Testis (tissue), 3 donors: ENCODE measurements around the gene ZNF333. TPM values are rescaled to one million over a fixed set of nuclear protein-coding genes. Genes with fewer than 3 reads are reported as not detected.

Source experiments
- DNase-seq: peaks from one replicate; pipeline ENCODE4 v3.0.0-alpha.2; 2019
- H3K27ac ChIP-seq, 2 donors: fragments of 200-600 bp; sonication (generic); one replicate each; pipeline ENCODE4 v1.5.1; 2019
- H3K27me3 ChIP-seq: fragments of 200-600 bp; sonication (generic); one replicate; pipeline ENCODE4 v1.5.1; 2019
- H3K36me3 ChIP-seq: fragments of 200-600 bp; sonication (generic); one replicate; pipeline ENCODE4 v1.5.1; 2017; ENCODE audit warnings: low read depth; ENCODE audit errors: missing control alignments
- H3K4me1 ChIP-seq: fragments of 200-600 bp; sonication (generic); one replicate; pipeline ENCODE4 v1.5.1; 2019
- H3K4me3 ChIP-seq, 2 donors: fragments of 200-600 bp; sonication (generic); one replicate each; pipeline ENCODE4 v1.5.1; 2017 to 2019
- H3K9me3 ChIP-seq: fragments of 200-600 bp; sonication (generic); one replicate; pipeline ENCODE4 v1.5.1; 2017
- CTCF ChIP-seq, 3 experiments: fragments of 450-650 bp in 2 of 3; fragments of 200-600 bp in 1 of 3; sonication (generic) in 1 of 3; IDR thresholded peaks; one replicate each; pipeline ENCODE4 v1.5.1; 2016 to 2019; ENCODE audit warnings: antibody characterized with exemption in 3 of 3, mild to moderate bottlenecking in 2 of 3, moderate library complexity in 1 of 3
- POLR2A ChIP-seq: fragments of 450-650 bp; IDR thresholded peaks from one replicate; pipeline ENCODE4 v1.6.1; 2017; ENCODE audit warnings: antibody characterized with exemption, mild to moderate bottlenecking, moderate library complexity
- WGBS, 2 donors: methylation state at CpG; one replicate each; pipeline ENCODE4 v1.1.5; 2018; 5-methylcytosine and 5-hydroxymethylcytosine counted together
- intact Hi-C: fragments of 100-400 bp; cut with DNase I; formaldehyde crosslinking; loops from one replicate; pipeline ENCODE4 v1.15.1; 2023; ENCODE audit warnings: low total_unique reads
- polyA plus RNA-seq: library from polyadenylated mRNA; stranded (reverse); fragments of 350-450 nt; fragmentation: Illumina TruSeq; extraction: RNeasy Lipid Tissue Mini Kit (QIAGEN cat#74804); gene quantifications from one replicate; pipeline ENCODE4 v1.2.3, GENCODE V29; 2014; ENCODE audit warnings: low read depth, low replicate concordance; ENCODE audit not compliant: insufficient read depth
- total RNA-seq, 2 donors: library from RNA; depleted of rRNA; stranded (reverse); fragments of >200 nt; gene quantifications; one replicate each; pipeline ENCODE4 v1.2.3, GENCODE V29; 2016

ZNF333 gene
- total and polyA plus RNA-seq, 3 donors from 2014 or later: 24.2 to 48.7 (median 42.4) TPM

- TF ChIP-seq POLR2A: no peak
- TF ChIP-seq CTCF (IDR thresholded peaks at IDR 0.05): no peak
- no peak for DNase-seq
- no peaks in the 10 kb centered on the region for H3K9me3 ChIP-seq
- intact Hi-C loops: no loop called here
- no peaks in the 10 kb centered on the region for H3K36me3 ChIP-seq
- no peaks in the 10 kb centered on the region for H3K27me3 ChIP-seq
- WGBS, 2 donors: 92 to 97% methylated on average over 6 of the region's 6 CpGs
- H3K27ac ChIP-seq: no peak overlapping the region
- H3K4me1 ChIP-seq: no peaks in the 10 kb centered on the region
- no peak overlapping the region for H3K4me3 ChIP-seq
Observed at GRCh38 chr19:14703833-14704232, 14.0 kb downstream of the ZNF333 start.

GRCh38 chr19:14704450-14704849 is 14.6 kb downstream of the ZNF333 start:
- no peaks in the 10 kb centered on the region for H3K36me3 ChIP-seq
- 90 to 95% methylated on average over 6 of the region's 6 CpGs for WGBS, 2 donors
- DNase-seq: no peak
- no peaks in the 10 kb centered on the region for H3K4me1 ChIP-seq
- no peaks in the 10 kb centered on the region for H3K27me3 ChIP-seq
- no peak overlapping the region for H3K27ac ChIP-seq
- H3K9me3 ChIP-seq: no peaks in the 10 kb centered on the region
- H3K4me3 ChIP-seq: no peak overlapping the region
- intact Hi-C loops: no loop called here
- TF ChIP-seq POLR2A: no peak
- no peak for TF ChIP-seq CTCF (IDR thresholded peaks at IDR 0.05)

DNA sequence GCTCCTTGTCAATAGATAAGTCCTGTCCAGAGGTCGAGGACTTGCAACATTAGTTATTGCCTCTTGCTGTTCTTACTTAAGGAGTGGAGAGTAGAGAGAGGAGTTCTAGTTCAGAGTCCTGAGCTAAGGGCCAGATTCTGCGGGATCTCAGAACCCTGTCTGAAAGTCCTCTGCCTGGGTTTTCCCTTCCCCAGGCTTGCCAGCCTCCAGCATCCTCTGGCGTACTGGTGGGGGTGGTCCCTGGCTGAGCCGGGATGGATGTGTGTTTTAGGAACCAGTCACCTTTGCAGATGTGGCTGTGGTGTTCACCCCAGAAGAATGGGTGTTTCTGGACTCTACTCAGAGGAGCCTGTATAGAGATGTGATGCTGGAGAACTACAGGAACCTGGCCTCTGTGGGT is 26.0 kb downstream of the ZNF333 start:
- Histone ChIP-seq H3K9me3 (no peaks in the 10 kb centered on the region), H3K27me3 (no peaks in the 10 kb centered on the region), H3K27ac (no peak overlapping the region), H3K4me1 (no peaks in the 10 kb centered on the region), H3K36me3 (peaks cover 4% of the 10 kb centered on the region), H3K4me3 (no peak overlapping the region)
- no peak for TF ChIP-seq CTCF (IDR thresholded peaks at IDR 0.05)
- no peak for TF ChIP-seq POLR2A
- intact Hi-C loops: no loop called here
- WGBS, 2 donors: 86 to 90% methylated on average over 4 of the region's 4 CpGs
- no peak for DNase-seq

- TF ChIP-seq POLR2A (no peak), CTCF (IDR thresholded peaks at IDR 0.05) (no peak)
- intact Hi-C loops: no loop called here
- peaks cover 4% of the 10 kb centered on the region for H3K36me3 ChIP-seq
- H3K4me1 ChIP-seq: no peaks in the 10 kb centered on the region
- no peak for DNase-seq
- no peaks in the 10 kb centered on the region for H3K9me3 ChIP-seq
- 94 to 97% methylated on average over 18 of the region's 18 CpGs for WGBS, 2 donors
- no peaks in the 10 kb centered on the region for H3K27me3 ChIP-seq
- no peak overlapping the region for H3K4me3 ChIP-seq
- no peak overlapping the region for H3K27ac ChIP-seq
Observed at GRCh38 chr19:14718522-14719116, 28.8 kb downstream of the ZNF333 start.

GRCh38 chr19:14719162-14719561 is 29.3 kb downstream of the ZNF333 start:
- Histone ChIP-seq H3K4me1 (no peaks in the 10 kb centered on the region), H3K4me3 (no peak overlapping the region), H3K27ac (no peak overlapping the region), H3K27me3 (no peaks in the 10 kb centered on the region), H3K9me3 (no peaks in the 10 kb centered on the region), H3K36me3 (peaks cover 4% of the 10 kb centered on the region)
- intact Hi-C loops: no loop called here
- no peak for TF ChIP-seq POLR2A
- no peak for TF ChIP-seq CTCF (IDR thresholded peaks at IDR 0.05)
- WGBS, 2 donors: 96 to 99% methylated on average over 3 of the region's 3 CpGs
- DNase-seq: no peak
